ENCODE measurements around the gene NAA60.
A peak's percentile ranks its signal among the peaks of the same experiment; 100 is the strongest.
"Not testable (repeated sequence)": the region's sequence is repeated elsewhere in the genome, so short reads cannot be mapped to it uniquely, and the experiment has no call there.

The NAA60 gene

DNA sequence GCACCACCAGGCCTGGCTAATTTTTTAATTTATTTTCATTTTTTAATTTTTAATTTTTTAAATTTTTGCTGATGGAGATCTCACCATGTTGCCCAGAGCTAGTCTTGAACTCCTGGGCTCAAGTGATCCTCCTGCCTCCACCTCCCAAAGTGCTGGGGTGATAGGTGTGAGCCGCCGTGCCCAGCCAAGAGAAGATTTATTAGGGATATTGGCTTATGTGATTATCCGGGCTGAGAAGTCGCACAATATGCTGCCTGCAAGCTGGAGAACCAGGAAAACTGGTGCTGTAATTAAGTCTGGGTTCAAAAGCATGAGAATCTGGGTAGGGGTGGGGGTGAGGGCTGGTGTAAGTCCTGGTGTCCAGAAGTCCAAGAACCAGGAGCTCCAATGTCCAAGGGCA, 54.3 kb downstream of the NAA60 start:
- Histone ChIP-seq H3K36me3 (replicated peaks) (no peaks in the 10 kb centered on the region), H3K27me3 (ENCODE audit: low read depth) (no peaks in the 10 kb centered on the region), H3K4me1 (no peaks in the 10 kb centered on the region; the same call in 1 of the 2 replicates), H3K9me3 (no peaks in the 10 kb centered on the region), H3K4me3 (no peak overlapping the region)
- DNase-seq (ENCODE audit: low spot score in 2 of 2) = no peak
- in situ Hi-C loops (cut with MboI; ENCODE audit: low sequenced_read_pairs) = no loop called here

DNA sequence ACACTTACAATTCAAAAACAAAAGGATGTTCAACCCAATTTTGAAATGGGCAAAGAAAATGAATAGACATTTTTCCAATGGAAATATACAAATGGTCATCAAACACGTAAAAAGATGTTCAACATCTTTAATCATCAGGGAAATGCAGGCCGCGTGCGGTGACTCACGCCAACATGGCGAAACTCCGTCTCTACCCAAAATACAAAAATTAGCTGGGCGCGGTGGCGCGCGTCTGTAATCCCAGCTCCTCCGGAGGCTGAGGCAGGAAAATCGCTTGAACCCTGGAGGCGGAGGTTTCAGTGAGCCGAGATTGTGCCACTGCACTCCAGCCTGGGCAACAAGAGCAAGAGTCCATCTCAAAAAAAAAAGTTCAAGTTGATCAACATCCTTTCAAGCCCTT, 55.5 kb downstream of the NAA60 start:
- no peak overlapping the region for H3K4me3 ChIP-seq
- no peak for DNase-seq (ENCODE audit: low spot score in 2 of 2)
- in situ Hi-C loops (cut with MboI; ENCODE audit: low sequenced_read_pairs) = no loop called here

DNA sequence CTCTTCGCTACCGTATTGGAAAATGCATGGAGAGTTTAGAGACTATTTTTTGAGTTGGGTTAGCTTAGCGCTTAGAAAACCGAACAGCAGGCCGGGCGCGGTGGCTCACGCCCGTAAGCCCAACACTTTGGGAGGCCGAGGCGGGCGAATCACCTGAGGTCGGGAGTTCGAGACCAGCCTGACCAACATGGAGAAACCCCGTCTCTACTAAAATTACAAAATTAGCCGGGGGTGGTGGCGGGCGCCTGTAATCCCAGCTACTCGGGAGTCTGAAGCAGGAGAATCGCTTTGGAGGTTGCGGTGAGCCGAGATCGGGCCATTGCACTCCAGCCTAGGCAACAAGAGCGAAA, 57.9 kb downstream of the NAA60 start:
- DNase-seq (ENCODE audit: low spot score in 2 of 2); H3K27me3 ChIP-seq (ENCODE audit: low read depth); H3K4me1 ChIP-seq; H3K36me3 ChIP-seq (replicated peaks); in situ Hi-C loops (cut with MboI; ENCODE audit: low sequenced_read_pairs); H3K9me3 ChIP-seq: not testable (repeated sequence)
- H3K4me3 ChIP-seq = peak overlapping the region; percentile 60

More for the DNA sequence above, 55.5 kb downstream of the NAA60 start:
- Histone ChIP-seq H3K4me1 (no peaks in the 10 kb centered on the region; the same call in 1 of the 2 replicates), H3K36me3 (replicated peaks) (no peaks in the 10 kb centered on the region), H3K27me3 (ENCODE audit: low read depth) (no peaks in the 10 kb centered on the region), H3K9me3 (no peaks in the 10 kb centered on the region)

DNA sequence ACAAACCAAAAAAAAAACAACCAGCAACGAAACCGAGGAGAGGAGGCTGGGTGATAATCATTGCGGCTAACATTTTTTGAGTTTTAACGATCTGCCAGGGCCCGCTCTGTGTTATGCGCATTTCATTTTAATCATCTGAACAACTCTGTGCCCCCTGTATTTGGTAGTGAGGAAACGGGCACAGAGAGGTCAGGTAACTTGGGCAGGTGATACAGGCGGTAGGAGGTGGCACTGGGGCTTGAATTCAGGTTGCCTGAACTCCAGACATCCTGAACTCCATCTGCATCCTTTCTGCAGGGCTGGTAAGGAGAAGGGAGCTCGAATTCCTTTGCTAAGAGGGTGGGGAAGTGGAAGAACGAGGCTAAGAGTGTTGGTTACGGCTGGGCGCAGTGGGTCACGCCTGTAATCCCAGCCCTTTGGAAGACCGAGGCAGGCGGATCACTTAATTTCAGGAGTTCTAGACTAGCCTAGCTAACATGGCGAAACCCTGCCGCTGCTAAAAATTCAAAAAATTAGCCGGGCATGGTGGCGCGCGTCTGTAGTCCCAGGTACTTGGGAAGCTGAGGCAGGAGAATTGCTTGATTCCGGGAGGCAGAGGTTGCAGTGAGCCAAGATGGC, 58.4 kb downstream of the NAA60 start:
- in situ Hi-C loops (cut with MboI; ENCODE audit: low sequenced_read_pairs) = no loop called here
- Histone ChIP-seq H3K9me3 (no peaks in the 10 kb centered on the region), H3K4me3 (peak overlapping the region; percentile 60), H3K4me1 (no peaks in the 10 kb centered on the region; the same call in 1 of the 2 replicates), H3K36me3 (replicated peaks) (no peaks in the 10 kb centered on the region; the same call in 1 of the 2 replicates), H3K27me3 (ENCODE audit: low read depth) (no peaks in the 10 kb centered on the region)
- DNase-seq (ENCODE audit: low spot score in 2 of 2) = no peak

- no peaks in the 10 kb centered on the region for H3K9me3 ChIP-seq
- no peak overlapping the region for H3K4me3 ChIP-seq
- DNase-seq (ENCODE audit: low spot score in 2 of 2) = no peak
- H3K36me3 ChIP-seq (replicated peaks) = peaks cover 4% of the 10 kb centered on the region; the same call in 1 of the 2 replicates
- in situ Hi-C loops (cut with MboI; ENCODE audit: low sequenced_read_pairs) = no loop called here
- H3K27me3 ChIP-seq (ENCODE audit: low read depth) = no peaks in the 10 kb centered on the region
- H3K4me1 ChIP-seq = no peaks in the 10 kb centered on the region; the same call in 1 of the 2 replicates
Measured at GRCh38 chr16:3503523-3503922, 60.0 kb downstream of the NAA60 start.

GRCh38 chr16:3508736-3509135, 65.3 kb downstream of the NAA60 start:
- in situ Hi-C loops (cut with MboI; ENCODE audit: low sequenced_read_pairs) = no loop called here
- Histone ChIP-seq H3K4me3 (no peak overlapping the region), H3K4me1 (no peaks in the 10 kb centered on the region), H3K9me3 (no peaks in the 10 kb centered on the region), H3K27me3 (ENCODE audit: low read depth) (no peaks in the 10 kb centered on the region), H3K36me3 (replicated peaks) (peaks cover 19% of the 10 kb centered on the region)
- no peak for DNase-seq (ENCODE audit: low spot score in 2 of 2)

DNA sequence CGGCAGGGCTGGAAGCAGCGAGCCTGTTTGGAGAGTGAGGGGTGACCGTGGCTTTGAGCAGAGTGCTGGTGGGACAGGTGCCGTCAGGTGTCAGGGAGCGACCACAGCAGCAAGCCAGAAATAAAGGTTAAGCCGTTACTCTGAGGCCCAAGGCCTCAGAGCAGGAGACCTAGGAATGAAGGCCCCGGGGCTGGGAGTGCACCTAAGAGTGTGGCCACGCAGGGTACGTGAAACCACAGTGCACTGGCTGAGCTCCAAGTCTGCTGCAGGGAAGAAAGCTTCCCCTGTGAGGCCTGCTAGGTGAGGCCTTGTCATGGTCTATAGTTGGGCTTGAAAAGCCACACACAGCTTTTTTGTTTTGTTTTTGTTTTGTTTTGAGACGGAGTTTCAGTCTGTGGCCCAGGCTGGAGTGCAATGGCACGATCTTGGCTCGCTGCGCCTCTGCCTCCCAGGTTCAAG, 66.0 kb downstream of the NAA60 start:
- peaks cover 19% of the 10 kb centered on the region for H3K36me3 ChIP-seq (replicated peaks)
- in situ Hi-C loops (cut with MboI; ENCODE audit: low sequenced_read_pairs) = no loop called here
- no peaks in the 10 kb centered on the region for H3K9me3 ChIP-seq
- H3K4me3 ChIP-seq = no peak overlapping the region
- no peaks in the 10 kb centered on the region for H3K27me3 ChIP-seq (ENCODE audit: low read depth)
- DNase-seq (ENCODE audit: low spot score in 2 of 2) = no peak
- H3K4me1 ChIP-seq = no peaks in the 10 kb centered on the region

DNA sequence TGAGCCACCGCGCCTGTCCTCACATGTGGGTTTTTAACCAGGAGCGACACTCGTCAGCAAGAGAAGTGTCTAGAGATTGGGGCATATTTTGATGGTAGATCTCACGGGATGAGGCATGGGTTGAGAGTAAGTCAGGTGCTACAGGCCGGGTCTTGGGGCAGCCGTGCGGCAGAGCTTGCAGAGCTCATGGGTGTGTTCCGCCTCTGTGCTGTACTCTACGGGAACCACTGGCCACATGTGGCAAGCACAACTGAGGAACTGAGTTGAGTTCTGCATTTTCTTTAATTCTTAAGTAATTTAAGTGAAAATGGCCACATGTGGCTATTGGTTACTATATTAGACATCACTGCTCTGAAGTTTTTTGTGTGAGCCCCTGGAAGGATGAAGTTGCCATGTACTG, 66.9 kb downstream of the NAA60 start:
- peaks cover 19% of the 10 kb centered on the region for H3K36me3 ChIP-seq (replicated peaks)
- H3K9me3 ChIP-seq = no peaks in the 10 kb centered on the region
- no peaks in the 10 kb centered on the region for H3K4me1 ChIP-seq
- no peaks in the 10 kb centered on the region for H3K27me3 ChIP-seq (ENCODE audit: low read depth)
- in situ Hi-C loops (cut with MboI; ENCODE audit: low sequenced_read_pairs) = no loop called here
- H3K4me3 ChIP-seq = no peak overlapping the region
- no peak for DNase-seq (ENCODE audit: low spot score in 2 of 2)

DNA sequence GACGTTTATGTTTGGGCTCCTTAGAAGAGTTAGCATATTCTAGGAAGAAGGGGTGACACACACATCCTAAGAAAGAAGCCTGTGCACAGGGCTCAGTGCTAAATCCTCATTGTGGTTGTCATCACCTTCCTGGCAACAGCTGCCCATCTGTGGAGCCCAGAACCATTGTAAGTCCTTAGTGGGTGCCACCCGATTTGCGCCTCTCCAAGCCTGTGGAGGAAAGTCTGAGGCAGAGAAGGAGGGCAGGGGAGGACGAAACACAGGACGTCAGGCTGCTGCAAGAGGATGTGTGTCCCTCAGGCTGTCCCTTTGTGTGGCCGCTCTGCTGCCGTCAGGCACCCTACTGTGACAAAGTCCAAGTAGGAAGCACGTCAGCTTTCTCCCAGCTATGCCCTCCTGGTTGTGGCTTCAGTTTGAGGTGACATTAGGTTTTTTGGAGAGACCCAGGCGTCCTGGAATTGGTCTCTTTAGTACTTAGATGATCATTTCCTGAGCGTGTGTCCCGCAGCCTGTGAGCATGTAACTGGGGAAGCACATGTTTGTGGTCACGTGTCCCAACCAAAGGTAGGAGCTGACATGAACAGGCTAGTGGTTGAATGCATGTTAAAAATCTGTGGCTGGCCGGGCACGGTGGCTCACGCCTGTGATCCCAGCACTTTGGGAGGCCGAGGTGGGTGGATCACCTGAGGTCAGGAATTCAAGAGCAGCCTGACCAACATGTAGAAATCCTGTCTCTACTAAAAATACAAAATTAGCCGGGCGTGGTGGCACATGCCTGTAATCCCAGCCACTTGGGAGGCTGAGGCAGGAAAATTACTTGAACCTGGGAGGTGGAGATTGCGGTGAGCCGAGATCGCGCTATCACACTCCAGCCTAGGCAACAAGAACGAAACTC, 68.1 kb downstream of the NAA60 start:
- peaks cover 19% of the 10 kb centered on the region for H3K36me3 ChIP-seq (replicated peaks)
- H3K27me3 ChIP-seq (ENCODE audit: low read depth) = no peaks in the 10 kb centered on the region
- no peak overlapping the region for H3K4me3 ChIP-seq
- in situ Hi-C loops (cut with MboI; ENCODE audit: low sequenced_read_pairs) = no loop called here
- no peaks in the 10 kb centered on the region for H3K4me1 ChIP-seq
- DNase-seq (ENCODE audit: low spot score in 2 of 2) = no peak
- no peaks in the 10 kb centered on the region for H3K9me3 ChIP-seq

GRCh38 chr16:3513892-3514583, 70.6 kb downstream of the NAA60 start:
- Histone ChIP-seq H3K4me3 (no peak overlapping the region), H3K27me3 (ENCODE audit: low read depth) (no peaks in the 10 kb centered on the region), H3K4me1 (no peaks in the 10 kb centered on the region), H3K9me3 (no peaks in the 10 kb centered on the region), H3K36me3 (replicated peaks) (peaks cover 15% of the 10 kb centered on the region)
- in situ Hi-C loops (cut with MboI; ENCODE audit: low sequenced_read_pairs) = no loop called here
- no peak for DNase-seq (ENCODE audit: low spot score in 2 of 2)

- in situ Hi-C loops (cut with MboI; ENCODE audit: low sequenced_read_pairs) = no loop called here
- DNase-seq (ENCODE audit: low spot score in 2 of 2) = no peak
- H3K9me3 ChIP-seq = no peaks in the 10 kb centered on the region
- H3K4me1 ChIP-seq = no peaks in the 10 kb centered on the region
- no peaks in the 10 kb centered on the region for H3K27me3 ChIP-seq (ENCODE audit: low read depth)
- H3K36me3 ChIP-seq (replicated peaks) = peaks cover 9% of the 10 kb centered on the region
- no peak overlapping the region for H3K4me3 ChIP-seq
Measured at GRCh38 chr16:3514621-3515020, 71.1 kb downstream of the NAA60 start.

DNA sequence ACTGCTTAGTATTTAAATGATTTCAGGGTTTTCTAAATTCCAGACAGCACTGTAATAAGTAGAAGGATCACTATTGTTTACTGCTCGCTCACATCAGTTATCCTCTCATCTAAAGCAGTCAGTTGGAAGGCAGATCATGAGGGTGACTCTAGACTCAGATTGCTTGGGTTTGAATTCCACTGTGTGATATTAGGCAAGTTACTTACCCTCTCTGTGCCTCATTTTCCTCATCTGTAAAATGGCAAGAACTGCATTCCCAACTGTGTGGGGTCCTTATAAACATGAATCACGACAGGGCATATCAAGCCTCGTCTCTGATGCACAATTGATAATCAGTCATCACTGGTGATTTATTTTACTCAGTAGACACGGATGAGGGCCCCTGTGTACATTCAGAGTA, 72.4 kb downstream of the NAA60 start:
- no peak for DNase-seq (ENCODE audit: low spot score in 2 of 2)
- Histone ChIP-seq H3K9me3 (no peaks in the 10 kb centered on the region), H3K4me1 (no peaks in the 10 kb centered on the region), H3K36me3 (replicated peaks) (peaks cover 9% of the 10 kb centered on the region), H3K27me3 (ENCODE audit: low read depth) (no peaks in the 10 kb centered on the region), H3K4me3 (no peak overlapping the region)
- in situ Hi-C loops (cut with MboI; ENCODE audit: low sequenced_read_pairs) = no loop called here

GRCh38 chr16:3518292-3518985, 75.0 kb downstream of the NAA60 start:
- no peak overlapping the region for H3K4me3 ChIP-seq
- H3K9me3 ChIP-seq = no peaks in the 10 kb centered on the region
- no peaks in the 10 kb centered on the region for H3K4me1 ChIP-seq
- in situ Hi-C loops (cut with MboI; ENCODE audit: low sequenced_read_pairs) = no loop called here
- H3K36me3 ChIP-seq (replicated peaks) = no peaks in the 10 kb centered on the region; the same call in none of the 2 replicates
- DNase-seq (ENCODE audit: low spot score in 2 of 2) = no peak
- H3K27me3 ChIP-seq (ENCODE audit: low read depth) = no peaks in the 10 kb centered on the region

All from HAP-1 (cell line).